Mucosa of gallbladder (tissue), 1 donor: Measurements from ENCODE around the gene POFUT1. TPM values are rescaled to one million over a fixed set of nuclear protein-coding genes. Genes with fewer than 3 reads are reported as not detected.

Experiments
- DNase-seq: peaks from one replicate; pipeline ENCODE4 v3.0.0-alpha.2; 2020; ENCODE audit warnings: low spot score
- total RNA-seq: library from RNA; stranded (reverse); gene quantifications from one replicate; pipeline ENCODE4 v1.2.1, GENCODE V29; 2021
- donor health status: DM: no; HTN: no; CAD: no.

Gene POFUT1
- total RNA-seq, 1 donor from 2014 or later = 35.4 TPM

- no peak for DNase-seq
These were observed 687 bp upstream of the POFUT1 start for GRCh38 chr20:32206760-32207625.

- no peak for DNase-seq
These were observed 947 bp downstream of the POFUT1 start for GRCh38 chr20:32208499-32209154.

DNA sequence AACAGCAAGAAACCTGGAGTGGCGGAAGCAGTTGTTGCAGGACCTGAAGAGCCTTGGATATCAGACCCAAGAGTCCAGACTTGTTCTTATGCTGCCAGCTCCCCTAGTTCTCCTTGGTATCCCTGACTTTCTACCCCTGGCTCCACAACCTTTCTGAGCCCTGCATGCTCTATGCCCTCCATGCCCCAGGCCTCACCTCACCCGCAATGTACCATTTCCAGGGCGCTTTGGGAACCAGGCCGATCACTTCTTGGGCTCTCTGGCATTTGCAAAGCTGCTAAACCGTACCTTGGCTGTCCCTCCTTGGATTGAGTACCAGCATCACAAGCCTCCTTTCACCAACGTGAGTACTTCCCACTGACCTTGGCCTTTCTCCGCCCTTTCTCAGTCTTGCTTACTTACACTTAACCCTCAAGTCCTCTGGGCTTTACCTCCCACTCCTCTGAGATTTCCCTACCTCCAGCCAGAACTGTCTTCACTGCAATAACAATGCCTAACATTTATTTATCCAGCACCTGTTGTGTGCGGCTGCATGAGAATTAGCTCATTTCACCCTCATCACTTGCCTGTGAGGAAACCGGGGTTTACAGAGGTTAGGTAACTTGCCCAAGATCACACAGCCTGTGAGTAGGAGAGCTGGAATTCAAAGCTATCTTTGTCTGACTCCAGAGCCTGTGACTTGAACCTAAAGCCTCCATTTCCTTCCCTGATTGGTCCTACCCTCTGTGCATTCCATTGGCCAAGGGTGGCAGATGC lies 2.3 kb downstream of the POFUT1 start:
- no peak for DNase-seq

GRCh38 chr20:32213870-32214269 lies 6.2 kb downstream of the POFUT1 start:
- no peak for DNase-seq

- DNase-seq = no peak
These were observed 7.5 kb downstream of the POFUT1 start for GRCh38 chr20:32215147-32215546.

- DNase-seq = no peak
These were observed 8.0 kb downstream of the POFUT1 start for GRCh38 chr20:32215729-32216128.

DNA sequence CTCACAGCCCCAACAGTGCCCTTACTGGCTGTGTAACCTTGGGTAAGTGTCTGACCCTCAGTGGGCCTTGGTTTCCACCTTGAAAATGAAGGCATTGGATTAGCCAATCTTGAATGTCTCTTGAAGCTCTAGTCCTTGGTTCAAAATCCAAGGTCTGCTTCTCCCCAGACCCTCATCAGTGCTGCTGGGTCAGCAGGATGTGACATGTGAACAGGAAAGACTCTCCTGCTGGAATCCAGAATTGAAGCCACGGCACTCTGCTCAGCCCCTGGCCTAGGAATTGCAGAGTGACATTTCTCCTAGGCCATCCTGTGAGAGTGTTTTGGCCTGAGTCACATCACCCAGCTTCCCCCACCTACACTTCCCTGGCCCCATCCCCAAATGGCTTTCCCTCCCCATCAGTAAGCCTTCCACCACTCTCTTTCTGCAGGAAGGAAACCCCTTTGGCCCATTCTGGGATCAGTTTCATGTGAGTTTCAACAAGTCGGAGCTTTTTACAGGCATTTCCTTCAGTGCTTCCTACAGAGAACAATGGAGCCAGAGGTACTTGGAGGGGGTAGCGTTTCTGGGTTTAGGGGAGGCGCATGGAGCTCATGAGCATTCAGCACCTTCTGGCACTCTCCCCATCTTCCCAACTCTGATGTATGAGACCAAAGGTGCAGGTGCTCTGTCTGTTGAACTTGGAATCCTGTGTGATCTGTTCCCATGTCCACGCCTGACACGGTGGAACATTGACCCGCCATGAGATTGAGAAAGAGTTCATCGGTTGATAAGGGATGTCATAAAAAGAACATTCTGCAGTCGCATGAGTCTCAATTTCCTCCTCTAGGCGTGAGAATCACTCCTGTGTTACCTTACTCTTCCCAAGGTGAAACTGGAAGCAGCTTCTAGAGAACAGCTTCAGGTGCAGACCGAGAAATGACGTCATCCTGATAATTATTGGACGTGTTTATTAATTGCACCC lies 8.8 kb downstream of the POFUT1 start:
- no peak for DNase-seq

DNA sequence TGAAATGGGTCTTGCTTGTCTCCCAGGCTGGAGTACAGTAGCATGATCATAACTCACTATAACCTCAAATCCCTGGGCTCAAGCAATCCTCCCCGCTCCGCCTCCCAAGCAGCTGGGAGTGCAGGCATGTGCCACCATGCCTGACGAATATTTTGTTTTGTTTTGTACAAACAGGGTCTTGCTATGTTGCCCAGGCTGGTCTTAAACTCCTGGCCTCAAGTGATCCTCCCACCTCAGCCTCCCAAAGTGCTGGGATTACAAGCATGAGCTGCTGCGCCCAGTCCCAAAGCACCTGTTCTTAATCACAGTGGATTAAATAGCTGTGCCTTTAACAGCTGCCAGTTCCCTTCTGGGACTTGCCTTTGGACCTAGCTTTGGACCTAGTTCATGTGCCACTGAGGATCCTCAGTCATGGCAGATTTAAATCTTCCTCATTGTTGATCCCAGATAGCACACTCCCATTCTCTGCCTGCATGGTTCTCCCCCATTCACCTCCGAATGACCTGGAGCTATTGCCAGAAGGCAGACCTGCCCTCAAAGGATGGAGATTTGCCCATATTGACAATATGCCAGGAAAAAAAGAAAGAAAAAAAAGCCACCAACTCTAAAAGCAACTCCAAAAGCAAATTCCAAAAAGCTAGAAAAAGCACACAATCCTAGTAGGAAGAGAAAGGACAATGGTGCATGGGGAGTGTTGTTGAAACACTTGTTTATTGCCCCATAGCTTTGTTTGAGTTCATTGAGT lies 10.6 kb downstream of the POFUT1 start:
- no peak for DNase-seq

- peak; percentile 31 for DNase-seq
These were observed 16.8 kb downstream of the POFUT1 start for GRCh38 chr20:32224463-32224862.

DNA sequence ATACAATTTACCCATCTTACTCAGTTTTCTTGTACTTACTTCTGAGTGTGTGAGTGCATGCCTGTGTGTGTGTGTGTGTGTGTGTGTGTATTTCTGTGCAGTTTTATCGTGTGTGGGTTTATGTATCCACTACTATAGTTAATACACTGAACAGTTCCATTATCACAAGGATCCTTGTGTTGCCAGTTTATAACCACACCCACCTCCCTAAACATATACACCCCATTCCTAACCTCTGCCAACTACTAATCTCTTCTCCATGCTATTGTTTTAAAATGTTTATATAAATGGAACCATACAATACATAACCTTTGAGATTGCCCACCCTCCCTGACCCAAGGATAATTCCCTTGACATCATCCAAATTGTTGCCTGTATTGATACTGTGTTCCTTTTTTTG lies 18.7 kb downstream of the POFUT1 start:
- DNase-seq = no peak

DNA sequence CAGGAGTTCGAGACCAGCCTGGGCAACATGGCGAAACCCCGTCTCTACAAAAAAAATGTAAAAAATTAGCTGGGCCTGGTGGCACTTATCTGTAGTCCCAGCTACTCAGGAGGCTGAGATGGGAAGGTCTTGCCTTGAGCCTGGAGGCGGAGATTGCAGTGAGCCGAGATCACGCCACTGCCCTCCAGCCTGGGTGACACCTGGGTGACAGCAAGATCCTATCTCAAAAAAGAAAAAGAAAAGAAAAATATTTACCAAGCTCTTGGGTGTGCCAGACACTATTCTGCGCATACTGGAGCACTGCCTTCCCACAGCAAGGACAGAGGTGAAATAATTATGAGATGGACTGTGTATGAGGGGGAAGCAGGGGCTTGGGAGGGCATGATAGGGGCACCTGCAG lies 19.6 kb downstream of the POFUT1 start:
- peak; percentile 33 for DNase-seq

DNA sequence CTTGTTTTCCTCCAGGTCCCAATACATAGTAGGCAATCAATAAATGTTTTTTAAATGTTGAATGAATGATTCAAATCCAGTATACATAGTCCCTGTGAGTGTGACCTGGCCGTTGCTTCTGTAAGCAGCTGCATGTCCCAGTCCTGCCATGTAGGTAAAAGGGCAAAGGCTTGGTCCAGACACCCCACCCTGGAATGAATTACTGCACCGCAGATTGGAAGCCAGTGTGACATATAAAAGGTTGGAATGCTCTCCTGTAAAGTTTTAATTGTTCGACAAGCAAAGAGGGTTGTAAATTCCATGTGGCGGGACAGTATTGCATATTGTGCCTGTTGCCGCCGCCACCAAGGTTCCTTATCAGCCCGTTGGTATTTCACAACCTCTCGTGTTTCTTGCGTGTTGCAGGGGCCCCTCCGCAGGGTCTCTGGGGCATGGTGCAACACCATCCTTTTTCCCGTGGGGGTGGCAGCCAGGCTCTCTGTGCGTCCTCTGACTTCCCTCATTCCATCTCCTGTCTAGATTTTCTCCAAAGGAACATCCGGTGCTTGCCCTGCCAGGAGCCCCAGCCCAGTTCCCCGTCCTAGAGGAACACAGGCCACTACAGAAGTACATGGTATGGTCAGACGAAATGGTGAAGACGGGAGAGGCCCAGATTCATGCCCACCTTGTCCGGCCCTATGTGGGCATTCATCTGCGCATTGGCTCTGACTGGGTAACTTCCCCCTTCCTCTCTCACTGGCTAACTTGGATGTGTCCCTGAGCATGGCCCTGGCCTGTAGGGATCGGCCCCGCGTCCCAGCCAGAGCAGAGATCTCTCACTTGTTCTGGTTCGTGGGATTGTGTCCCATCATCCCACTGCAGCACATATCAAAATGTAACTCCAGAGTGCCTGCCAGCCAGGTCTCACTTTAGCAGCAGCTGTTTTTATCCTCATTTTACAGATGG lies 20.3 kb downstream of the POFUT1 start:
- DNase-seq = peak; percentile 53

- peak; percentile 39 for DNase-seq
These were observed 21.6 kb downstream of the POFUT1 start for GRCh38 chr20:32229251-32229747.

GRCh38 chr20:32230707-32231106 lies 23.0 kb downstream of the POFUT1 start:
- DNase-seq = no peak

GRCh38 chr20:32231245-32231644 lies 23.6 kb downstream of the POFUT1 start:
- DNase-seq = no peak

DNA sequence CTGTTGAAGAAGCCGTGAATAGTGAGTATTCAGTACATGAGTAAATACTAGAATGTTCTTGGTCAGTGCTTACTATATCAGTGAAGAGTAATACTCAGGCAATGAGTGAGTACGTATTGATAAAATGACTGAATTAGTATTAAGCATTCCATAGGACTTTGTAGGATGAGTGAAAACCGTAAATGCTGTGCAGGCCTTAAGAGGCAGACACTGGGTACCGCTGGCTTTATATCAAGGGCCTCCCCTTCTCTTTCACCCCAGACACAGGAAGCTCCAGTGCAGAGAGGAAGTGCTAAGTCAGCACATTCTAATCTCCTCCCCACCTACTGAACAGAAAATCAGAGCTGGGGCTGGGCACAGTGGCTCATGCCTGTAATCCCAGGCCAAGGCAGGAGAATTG lies 24.2 kb downstream of the POFUT1 start:
- DNase-seq = no peak

DNA sequence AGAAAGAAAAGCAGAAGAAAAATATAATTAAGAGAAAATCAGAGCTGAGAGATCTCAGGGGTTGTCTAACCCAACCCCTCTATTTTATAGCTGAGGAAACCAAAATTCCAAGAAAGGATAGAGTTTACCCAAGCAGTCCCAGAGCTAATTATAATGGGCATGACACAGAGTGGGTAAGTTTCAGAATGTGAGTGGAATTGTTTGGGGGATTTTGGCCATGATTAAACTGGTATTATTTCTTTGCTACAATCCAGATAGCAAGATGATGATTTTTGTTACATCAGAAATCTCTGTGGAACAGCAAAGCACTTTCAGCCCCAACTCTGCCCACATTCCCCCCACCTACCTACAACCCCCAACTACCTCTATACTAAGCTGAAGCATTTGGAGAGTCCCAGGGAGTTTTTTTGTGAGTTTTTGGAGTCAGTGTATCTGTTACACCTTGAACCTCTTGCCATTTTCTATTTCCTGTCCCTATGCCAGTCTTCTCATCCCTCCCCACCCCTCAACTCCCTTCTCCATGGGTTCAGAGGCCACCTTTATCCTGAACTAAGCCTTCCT lies 24.7 kb downstream of the POFUT1 start:
- DNase-seq = no peak

DNA sequence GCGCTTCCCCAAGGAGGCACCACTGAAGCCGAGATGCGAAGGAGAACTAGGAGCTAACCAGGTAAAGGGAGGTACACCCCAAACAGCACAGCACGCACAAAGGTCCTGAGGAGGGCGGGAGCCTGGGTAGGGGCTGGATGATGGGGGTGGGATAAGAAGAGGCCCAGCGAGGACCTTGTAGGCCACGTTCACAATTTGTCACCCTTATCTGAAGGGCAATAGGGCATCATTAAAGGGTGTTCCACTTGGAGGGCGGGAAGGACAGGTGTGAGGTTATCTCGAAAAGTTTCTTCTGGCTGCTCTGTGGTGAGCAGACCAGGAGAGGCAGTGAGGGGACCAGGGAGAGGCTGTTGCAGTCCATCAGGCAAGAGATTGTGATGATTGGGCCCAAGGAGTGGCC lies 25.6 kb downstream of the POFUT1 start:
- no peak for DNase-seq
